ENCODE measurements around the gene TRAFD1. TPM values are rescaled to one million over a fixed set of nuclear protein-coding genes. Genes with fewer than 3 reads are reported as not detected.

The TRAFD1 gene, protein sequence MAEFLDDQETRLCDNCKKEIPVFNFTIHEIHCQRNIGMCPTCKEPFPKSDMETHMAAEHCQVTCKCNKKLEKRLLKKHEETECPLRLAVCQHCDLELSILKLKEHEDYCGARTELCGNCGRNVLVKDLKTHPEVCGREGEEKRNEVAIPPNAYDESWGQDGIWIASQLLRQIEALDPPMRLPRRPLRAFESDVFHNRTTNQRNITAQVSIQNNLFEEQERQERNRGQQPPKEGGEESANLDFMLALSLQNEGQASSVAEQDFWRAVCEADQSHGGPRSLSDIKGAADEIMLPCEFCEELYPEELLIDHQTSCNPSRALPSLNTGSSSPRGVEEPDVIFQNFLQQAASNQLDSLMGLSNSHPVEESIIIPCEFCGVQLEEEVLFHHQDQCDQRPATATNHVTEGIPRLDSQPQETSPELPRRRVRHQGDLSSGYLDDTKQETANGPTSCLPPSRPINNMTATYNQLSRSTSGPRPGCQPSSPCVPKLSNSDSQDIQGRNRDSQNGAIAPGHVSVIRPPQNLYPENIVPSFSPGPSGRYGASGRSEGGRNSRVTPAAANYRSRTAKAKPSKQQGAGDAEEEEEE
- total RNA-seq: 44.5 and 46.0 TPM in 2 replicates

DNA sequence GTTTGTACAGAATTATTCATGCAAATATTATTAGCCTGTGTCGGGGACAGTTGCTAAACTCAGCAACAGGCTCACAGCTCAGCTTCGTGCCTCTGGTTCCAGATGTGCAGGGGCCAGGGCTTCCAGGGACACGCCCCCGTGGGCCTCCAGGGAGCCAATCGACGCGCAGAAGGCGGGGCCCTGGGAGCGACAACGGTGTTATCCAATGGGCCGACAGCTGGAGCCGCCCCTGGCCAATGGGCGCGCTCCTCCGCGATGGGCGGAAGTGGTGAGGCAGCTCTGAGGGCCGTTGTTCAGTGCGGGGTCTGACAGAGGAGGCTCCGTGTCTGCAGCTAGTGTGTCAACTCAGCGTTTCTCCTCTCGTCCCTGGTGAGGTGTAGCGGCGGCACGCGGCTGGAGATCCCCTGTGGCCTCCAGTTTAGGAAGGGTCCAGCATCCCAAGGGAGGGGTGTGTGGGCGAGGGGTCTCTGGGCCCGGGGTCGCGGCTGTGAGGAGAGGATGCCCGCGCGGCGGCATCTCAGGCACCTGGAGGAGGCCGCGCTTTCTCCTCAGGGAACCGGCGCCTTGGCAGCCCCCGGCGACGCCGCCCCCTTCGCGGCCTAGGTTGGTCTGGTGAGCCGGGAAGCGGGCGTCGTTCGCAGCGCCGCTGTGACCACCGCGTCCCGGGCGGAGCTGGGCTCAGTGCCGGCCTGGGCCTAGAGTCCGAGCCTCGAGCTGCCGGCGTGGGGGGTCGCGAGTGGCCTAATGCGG, at the start of gene TRAFD1:
TSS of gene TRAFD1 (plus strand) at position 311 of the 750 bp plus-strand sequence. CDS start 4,963 bp downstream, outside the sequence.

DNA sequence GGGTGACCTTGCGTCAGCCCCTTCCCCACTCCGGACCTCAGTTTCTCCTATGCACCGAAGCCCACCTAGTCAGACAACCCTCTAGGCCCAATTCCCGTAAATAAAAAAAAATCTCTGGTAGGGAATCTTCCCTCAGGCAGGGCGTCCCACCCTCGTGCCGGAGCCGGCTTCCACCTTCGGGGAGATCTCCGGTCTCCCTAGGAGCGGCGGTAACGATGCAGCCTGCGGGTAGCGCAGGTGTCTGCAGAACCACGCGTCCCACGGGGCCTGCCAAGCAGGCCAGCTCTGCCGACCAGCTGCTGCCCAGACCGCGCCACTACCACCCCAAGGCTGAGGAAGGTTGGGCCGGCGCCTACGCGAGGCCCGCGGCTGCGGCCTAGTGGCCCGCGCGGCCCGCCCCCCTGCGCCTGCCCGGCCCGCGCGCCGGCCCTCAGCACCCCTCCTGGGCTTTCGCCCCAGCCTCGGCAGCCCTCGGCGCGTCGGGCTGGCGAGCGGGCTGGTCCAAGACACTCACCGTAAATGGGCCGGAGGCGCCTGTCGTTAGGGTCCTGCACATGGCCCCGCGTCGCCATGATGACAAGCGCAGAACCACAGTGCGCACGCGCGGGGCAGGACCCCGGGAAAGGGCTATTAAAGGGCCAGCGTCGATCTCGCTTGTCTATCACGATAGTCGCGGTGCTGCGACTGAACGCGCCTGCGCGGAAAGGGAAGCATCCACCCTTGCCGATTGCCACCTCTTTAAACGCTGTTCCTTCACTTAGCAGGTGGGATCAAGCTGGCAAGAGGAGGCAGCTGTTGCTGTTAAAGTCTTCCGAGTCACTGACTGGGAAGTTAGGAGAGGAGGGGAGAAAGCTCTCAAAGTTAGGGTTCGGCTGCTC, 16.9 kb upstream of the TRAFD1 start, which contains the start of gene NAA25:
TSS of gene NAA25 (minus strand) at position 582 of the 878 bp plus-strand sequence. CDS start at position 572, 10 bp downstream.

Other genes starting within 250 kb of the TRAFD1 start
- gene TMEM116, start 112.4 kb upstream of the TRAFD1 start, total RNA-seq: 6.8 and 8.5 TPM in 2 replicates
- gene ERP29, start 112.1 kb upstream of the TRAFD1 start, total RNA-seq: 73.7 and 89.1 TPM in 2 replicates
- 16.9 and 17.8 TPM in 2 replicates for gene NAA25, start 16.8 kb upstream of the TRAFD1 start, total RNA-seq

Measured in aortic smooth muscle cell (primary cell).